Measurements from ENCODE around the gene NDOR1. TPM values are rescaled to one million over a fixed set of nuclear protein-coding genes. Genes with fewer than 3 reads are reported as not detected.
"Not testable (repeated sequence)": the region's sequence is repeated elsewhere in the genome, so short reads cannot be mapped to it uniquely, and the experiment has no call there.

Gene NDOR1
- total RNA-seq, 3 donors from 2014 or later: 45.2 to 53.7 (median 50.5) TPM

DNA sequence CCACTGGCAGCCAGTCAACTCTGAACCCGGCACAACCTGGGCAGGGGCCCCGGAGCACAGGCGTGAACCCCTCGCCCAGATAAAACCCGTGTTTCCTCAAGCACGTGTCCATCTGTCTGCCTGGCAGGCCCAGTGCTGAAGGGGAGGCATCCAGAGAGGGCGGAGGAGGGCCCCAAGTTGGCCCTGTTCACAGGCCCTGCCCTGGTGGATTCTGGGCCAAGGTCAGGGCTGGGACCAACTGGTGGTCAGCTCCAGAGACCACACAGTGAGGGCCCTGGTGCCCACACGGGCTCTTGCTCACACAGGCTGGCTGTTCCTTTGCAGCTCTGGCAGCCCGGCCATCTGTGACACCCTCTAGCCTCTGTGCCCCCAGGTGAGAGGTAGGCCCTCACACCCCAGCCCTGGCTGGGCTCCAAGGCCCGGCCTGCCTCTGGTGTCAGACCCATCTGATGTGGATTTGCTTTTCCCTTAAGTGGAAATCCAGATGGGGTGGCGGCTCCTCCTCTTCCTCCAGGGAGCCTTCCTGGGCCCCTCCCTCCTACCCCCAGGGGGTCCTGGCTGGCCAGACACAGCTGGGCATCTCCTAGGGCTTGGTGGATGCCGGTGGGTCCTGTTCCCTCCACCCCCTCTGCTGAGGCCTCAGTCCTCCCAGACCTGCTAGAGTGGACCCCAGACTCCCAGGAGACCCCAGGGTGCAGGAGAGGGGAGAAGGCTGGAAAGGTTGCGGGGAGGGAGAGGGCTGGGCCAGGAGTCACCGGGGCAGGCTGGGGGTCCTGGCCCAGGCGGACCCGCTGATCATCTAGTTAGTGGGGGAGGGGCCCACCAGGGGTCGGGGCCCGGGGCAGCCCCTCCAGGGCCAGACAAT is 45.1 kb downstream of the NDOR1 start:
- H3K27me3 Mint-ChIP-seq (ENCODE audit: low read depth): no peaks in the 10 kb centered on the region
- DNase-seq (no peak), ATAC-seq (no peak)
- H3K4me1 Mint-ChIP-seq (ENCODE audit: low read depth): peaks cover 5% of the 10 kb centered on the region
- H3K4me3 Mint-ChIP-seq: no peak overlapping the region
- no peaks in the 10 kb centered on the region for H3K9me3 Mint-ChIP-seq
- H3K36me3 Mint-ChIP-seq (ENCODE audit: insufficient read depth): no peaks in the 10 kb centered on the region

DNA sequence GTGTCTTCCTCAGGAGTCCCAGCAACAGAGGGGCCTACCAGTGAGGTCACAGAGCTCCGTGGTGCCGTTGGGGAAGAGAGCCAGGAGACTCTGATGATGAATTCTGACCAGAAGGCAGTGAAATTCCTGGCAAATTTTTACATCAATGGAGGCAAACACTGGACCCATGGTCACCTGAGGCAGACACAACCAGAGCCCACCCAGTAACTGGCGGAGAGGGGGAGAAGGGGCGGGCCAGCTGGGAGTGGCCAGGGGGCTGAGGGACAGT is 45.6 kb downstream of the NDOR1 start, which contains the start of gene STPG3:
STPG3 (plus strand) TSS at position 93 of the 268 bp plus-strand sequence; CDS start at position 94, 1 bp downstream.
- Mint-ChIP-seq H3K9me3 (no peaks in the 10 kb centered on the region), H3K4me3 (no peak within 1 kb of the TSS), H3K36me3 (ENCODE audit: insufficient read depth) (no peaks in the 10 kb centered on the region), H3K4me1 (ENCODE audit: low read depth) (peaks cover 6% of the 10 kb centered on the region), H3K27me3 (ENCODE audit: low read depth) (no peaks in the 10 kb centered on the region)
- ATAC-seq: no peak
- no peak for DNase-seq

DNA sequence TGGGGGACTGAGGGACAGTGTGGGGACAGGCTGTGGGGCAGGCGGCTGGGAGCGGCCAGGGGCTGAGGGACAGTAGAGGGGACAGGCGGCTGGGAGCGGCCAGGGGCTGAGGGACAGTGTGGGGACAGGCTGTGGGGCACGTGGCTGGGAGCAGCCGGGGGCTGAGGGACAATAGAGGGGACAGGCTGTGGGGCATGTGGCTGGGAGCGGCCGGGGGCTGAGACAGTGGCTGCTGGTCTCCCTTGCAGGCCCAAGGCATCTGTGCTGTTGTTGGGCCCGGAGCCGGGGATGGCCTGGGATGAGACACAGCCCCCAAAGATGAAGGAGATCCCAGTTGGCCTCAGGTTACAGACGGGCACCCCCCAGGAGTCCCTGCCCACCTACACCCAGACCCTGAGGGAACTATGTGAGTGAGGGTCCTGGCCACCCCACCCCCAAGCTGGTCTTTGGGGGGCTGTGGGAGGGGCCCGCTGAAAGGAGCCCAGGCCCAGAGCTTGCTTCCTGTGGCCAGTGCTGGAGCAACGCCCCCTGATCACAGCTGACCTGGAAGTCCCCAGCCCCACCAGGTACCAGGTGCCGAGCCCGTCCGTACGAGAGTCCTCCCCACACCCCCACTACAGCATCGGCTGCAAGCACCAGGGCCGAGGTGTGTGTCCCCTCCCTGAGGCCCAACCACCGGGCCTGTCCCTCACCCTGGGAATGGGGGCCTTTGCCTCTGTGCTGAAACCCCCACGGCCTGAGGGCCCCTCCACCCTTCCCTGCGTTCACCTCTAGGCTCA is 46.2 kb downstream of the NDOR1 start:
- H3K9me3 Mint-ChIP-seq: no peaks in the 10 kb centered on the region
- H3K36me3 Mint-ChIP-seq (ENCODE audit: insufficient read depth): no peaks in the 10 kb centered on the region
- H3K4me3 Mint-ChIP-seq: no peak overlapping the region
- peaks cover 12% of the 10 kb centered on the region for H3K4me1 Mint-ChIP-seq (ENCODE audit: low read depth)
- no peak for DNase-seq
- no peaks in the 10 kb centered on the region for H3K27me3 Mint-ChIP-seq (ENCODE audit: low read depth)
- no peak for ATAC-seq

DNA sequence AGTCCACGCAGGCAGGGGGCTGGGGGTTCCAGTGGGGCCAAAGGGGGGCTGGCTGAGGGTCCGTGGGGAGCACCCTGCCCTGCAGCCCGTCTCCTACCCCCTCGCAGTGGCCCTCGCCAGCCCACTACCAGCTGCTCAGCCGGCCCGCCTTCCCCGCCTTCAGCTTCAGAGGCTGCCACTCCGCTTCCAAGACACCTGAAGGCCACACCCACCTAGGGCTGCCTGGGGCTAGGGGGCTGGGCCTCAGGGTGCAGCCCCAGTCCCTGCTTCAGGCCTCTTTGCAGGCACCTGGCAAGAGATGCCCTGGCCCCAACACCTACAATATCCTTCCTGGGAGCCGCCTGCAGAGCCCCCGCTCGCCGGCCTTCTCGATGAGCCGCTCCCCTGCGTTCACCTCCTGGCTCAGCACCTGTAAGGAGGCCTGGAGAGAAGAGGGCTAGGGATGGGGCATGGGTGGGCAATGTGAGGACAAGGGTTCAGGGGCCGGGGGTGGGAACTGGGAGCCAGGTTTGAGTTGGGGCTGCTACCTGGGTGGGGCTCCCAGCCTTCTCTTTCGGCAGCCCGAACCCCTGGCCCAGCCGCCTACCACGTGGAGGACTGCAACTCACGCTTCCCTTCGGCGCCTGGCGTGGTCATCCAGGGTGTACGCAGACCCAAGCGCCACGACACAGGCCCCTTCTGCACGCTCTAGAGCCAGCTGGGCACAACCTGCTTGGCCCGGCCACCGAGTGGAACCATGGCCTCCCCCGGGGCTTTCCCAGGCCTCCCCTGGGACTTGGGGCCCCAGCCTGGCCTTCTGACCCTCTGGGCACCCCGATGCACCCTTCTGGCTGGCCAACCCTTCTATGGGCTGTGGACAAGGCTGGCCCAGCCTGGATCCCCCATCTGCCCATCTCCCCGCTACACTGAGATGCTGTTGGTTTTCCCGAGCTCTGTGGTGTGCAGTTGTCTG is 47.3 kb downstream of the NDOR1 start:
- Mint-ChIP-seq H3K27me3 (ENCODE audit: low read depth) (no peaks in the 10 kb centered on the region), H3K4me3 (no peak overlapping the region)

GRCh38 chr9:137253717-137254623 is 48.5 kb downstream of the NDOR1 start:
- Mint-ChIP-seq H3K4me1 (ENCODE audit: low read depth) (peaks cover 12% of the 10 kb centered on the region), H3K36me3 (ENCODE audit: insufficient read depth) (no peaks in the 10 kb centered on the region), H3K4me3 (peak overlapping the region; percentile 84), H3K9me3 (no peaks in the 10 kb centered on the region), H3K27me3 (ENCODE audit: low read depth) (no peaks in the 10 kb centered on the region)
- ATAC-seq (no peak), DNase-seq (no peak)

More for the DNA sequence above, 47.3 kb downstream of the NDOR1 start:
- Mint-ChIP-seq H3K9me3 (no peaks in the 10 kb centered on the region), H3K4me1 (ENCODE audit: low read depth) (peaks cover 12% of the 10 kb centered on the region), H3K36me3 (ENCODE audit: insufficient read depth) (no peaks in the 10 kb centered on the region)
- no peak for ATAC-seq
- DNase-seq: no peak

- peak; percentile 93 to 94 for ATAC-seq
- Mint-ChIP-seq H3K36me3 (ENCODE audit: insufficient read depth) (no peaks in the 10 kb centered on the region), H3K4me3 (peak within 1 kb of the TSS; percentile 89), H3K4me1 (ENCODE audit: low read depth) (peaks cover 12% of the 10 kb centered on the region), H3K9me3 (no peaks in the 10 kb centered on the region), H3K27me3 (ENCODE audit: low read depth) (no peaks in the 10 kb centered on the region)
- DNase-seq: peak; percentile 97
Observed at GRCh38 chr9:137254624-137255447, 49.3 kb downstream of the NDOR1 start, which contains the start of gene NELFB. NELFB (plus strand) TSS chr9:137255327.

DNA sequence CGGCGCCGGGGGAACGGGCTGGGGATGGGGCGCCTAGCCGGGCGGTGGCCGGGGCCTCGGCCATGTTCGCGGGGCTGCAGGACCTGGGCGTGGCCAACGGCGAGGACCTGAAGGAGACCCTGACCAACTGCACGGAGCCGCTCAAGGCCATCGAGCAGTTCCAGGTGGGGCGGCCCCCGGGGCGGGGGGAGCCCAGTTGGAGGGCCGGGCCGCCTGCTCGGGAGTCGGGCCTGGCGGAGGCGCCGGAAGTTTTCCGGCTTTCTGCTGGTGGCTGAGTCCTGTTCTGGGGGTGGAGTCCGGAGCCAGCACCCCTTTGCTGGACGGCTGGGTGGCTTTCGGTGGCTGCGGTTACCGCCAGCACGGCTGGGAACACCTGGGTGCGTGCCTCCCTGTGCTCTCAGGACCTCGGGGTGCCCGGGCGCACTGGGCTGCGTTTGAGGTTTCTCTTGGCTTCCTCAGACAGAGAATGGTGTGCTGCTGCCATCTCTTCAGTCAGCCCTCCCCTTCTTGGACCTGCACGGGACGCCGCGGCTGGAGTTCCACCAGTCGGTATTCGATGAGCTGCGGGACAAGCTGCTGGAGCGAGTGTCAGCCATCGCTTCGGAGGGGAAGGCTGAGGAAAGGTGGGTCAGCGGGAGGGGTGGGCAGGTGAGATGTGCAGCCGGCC is 50.1 kb downstream of the NDOR1 start:
- no peak for DNase-seq
- Mint-ChIP-seq H3K4me3 (peak overlapping the region; percentile 89), H3K9me3 (no peaks in the 10 kb centered on the region), H3K27me3 (ENCODE audit: low read depth) (no peaks in the 10 kb centered on the region), H3K36me3 (ENCODE audit: insufficient read depth) (no peaks in the 10 kb centered on the region), H3K4me1 (ENCODE audit: low read depth) (peaks cover 12% of the 10 kb centered on the region)
- ATAC-seq: peak in 1 of 2 donors; percentile 49

DNA sequence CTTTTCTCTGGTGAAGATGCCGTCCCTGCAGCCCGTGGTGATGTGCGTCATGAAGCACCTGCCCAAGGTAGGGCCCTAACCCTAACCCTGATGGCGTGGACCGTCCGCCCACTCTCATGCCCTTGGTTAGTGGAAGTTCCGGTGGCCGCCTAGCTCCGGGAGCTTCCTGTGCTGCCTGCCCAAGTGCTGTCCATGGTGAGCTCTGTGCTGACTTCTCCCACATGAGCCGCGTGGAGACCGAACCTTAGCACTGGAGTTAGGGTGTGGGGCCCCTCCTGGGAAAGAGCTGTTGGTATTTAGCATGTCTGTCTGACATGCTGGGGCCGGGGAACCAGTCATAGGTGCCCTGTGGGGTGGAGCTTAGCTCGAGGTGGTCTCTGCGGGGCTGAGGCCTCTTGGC is 50.9 kb downstream of the NDOR1 start:
- ATAC-seq: no peak
- Mint-ChIP-seq H3K9me3 (no peaks in the 10 kb centered on the region), H3K36me3 (ENCODE audit: insufficient read depth) (no peaks in the 10 kb centered on the region), H3K27me3 (ENCODE audit: low read depth) (no peaks in the 10 kb centered on the region), H3K4me3 (peak overlapping the region; percentile 89), H3K4me1 (ENCODE audit: low read depth) (peaks cover 12% of the 10 kb centered on the region)
- no peak for DNase-seq

GRCh38 chr9:137256856-137257255 is 51.4 kb downstream of the NDOR1 start:
- peaks cover 14% of the 10 kb centered on the region for H3K4me1 Mint-ChIP-seq (ENCODE audit: low read depth)
- peaks cover 4% of the 10 kb centered on the region for H3K36me3 Mint-ChIP-seq (ENCODE audit: insufficient read depth)
- peak overlapping the region; percentile 89 for H3K4me3 Mint-ChIP-seq
- no peaks in the 10 kb centered on the region for H3K9me3 Mint-ChIP-seq
- H3K27me3 Mint-ChIP-seq (ENCODE audit: low read depth): no peaks in the 10 kb centered on the region
- DNase-seq: no peak
- ATAC-seq: no peak

DNA sequence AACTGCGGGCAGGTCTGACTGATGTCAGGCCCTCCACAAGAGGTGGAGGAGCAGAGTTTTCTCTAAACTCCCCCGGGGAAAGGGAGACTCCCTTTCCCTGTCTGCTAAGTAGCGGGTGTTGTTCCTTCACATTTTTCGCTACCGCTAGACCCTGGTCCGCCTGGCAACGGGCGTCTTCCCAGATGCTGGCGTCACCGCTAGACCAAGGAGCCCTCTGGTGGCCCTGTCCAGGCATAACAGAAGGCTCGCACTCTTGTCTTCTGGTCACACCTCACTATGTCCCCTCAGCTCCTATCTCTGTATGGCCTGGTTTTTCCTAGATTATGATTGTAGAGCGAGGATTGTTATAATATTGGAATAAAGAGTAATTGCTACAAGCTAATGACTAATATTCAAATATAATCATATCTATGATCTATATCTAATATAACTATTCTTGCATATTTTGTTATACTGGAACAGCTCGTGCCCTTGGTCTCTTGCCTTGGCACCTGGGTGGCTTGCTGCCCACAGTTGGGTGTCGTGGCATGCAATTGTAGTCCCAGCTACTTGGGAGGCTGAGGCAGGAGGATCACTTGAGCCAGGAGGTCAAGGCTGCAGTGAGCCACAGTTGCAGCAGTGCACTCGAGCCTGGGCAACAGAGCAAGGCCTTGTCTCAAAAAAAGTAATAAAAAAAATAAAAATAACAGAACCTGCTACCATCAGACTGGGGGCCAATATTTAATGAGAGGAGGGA is 56.8 kb downstream of the NDOR1 start:
- H3K4me1 Mint-ChIP-seq (ENCODE audit: low read depth); H3K4me3 Mint-ChIP-seq; ATAC-seq; H3K36me3 Mint-ChIP-seq (ENCODE audit: insufficient read depth); DNase-seq; H3K27me3 Mint-ChIP-seq (ENCODE audit: low read depth); H3K9me3 Mint-ChIP-seq: not testable (repeated sequence)

DNA sequence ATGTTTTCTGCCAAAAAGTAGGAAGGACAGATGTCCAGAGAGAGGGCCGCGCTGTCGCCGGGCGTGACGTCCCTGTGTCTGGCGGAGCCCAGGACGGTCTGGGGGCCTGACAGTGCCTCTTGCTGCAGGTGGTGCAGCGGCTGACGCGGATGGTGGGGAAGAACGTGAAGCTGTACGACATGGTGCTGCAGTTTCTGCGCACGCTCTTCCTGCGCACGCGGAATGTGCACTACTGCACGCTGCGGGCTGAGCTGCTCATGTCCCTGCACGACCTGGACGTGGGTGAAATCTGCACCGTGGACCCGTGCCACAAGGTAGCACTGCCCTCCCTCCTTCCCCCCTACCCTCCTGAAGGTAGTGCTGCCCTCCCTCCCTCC is 57.4 kb downstream of the NDOR1 start:
- no peak for DNase-seq
- Mint-ChIP-seq H3K36me3 (ENCODE audit: insufficient read depth) (peaks cover 6% of the 10 kb centered on the region), H3K4me1 (ENCODE audit: low read depth) (peaks cover 2% of the 10 kb centered on the region), H3K9me3 (no peaks in the 10 kb centered on the region), H3K27me3 (ENCODE audit: low read depth) (no peaks in the 10 kb centered on the region), H3K4me3 (no peak overlapping the region)
- no peak for ATAC-seq

GRCh38 chr9:137263506-137263905 is 58.0 kb downstream of the NDOR1 start:
- DNase-seq (no peak), ATAC-seq (no peak)
- Mint-ChIP-seq H3K36me3 (ENCODE audit: insufficient read depth) (peaks cover 6% of the 10 kb centered on the region), H3K27me3 (ENCODE audit: low read depth) (no peaks in the 10 kb centered on the region), H3K9me3 (no peaks in the 10 kb centered on the region), H3K4me1 (ENCODE audit: low read depth) (peaks cover 2% of the 10 kb centered on the region), H3K4me3 (no peak overlapping the region)
